ENCODE results near the gene CDO1.

CDO1 gene

GRCh38 chr5:115820846-115821245 is 4.4 kb upstream of the CDO1 start:
- TF ChIP-seq YY1 (IDR thresholded peaks at IDR 0.05; ENCODE audit: low read depth) (no peak), TEAD4 (IDR thresholded peaks at IDR 0.05) (no peak), REST (IDR thresholded peaks at IDR 0.05; ENCODE audit: low read depth) (no peak), ZBTB7A (IDR thresholded peaks at IDR 0.05; ENCODE audit: low read depth) (no peak), EP300 (IDR thresholded peaks at IDR 0.05; ENCODE audit: borderline replicate concordance) (no peak), TCF12 (IDR thresholded peaks at IDR 0.05; ENCODE audit: low read depth) (no peak), TAF1 (IDR thresholded peaks at IDR 0.05; ENCODE audit: low read depth) (no peak), USF1 (IDR thresholded peaks at IDR 0.05) (no peak), NFIC (IDR thresholded peaks at IDR 0.05) (no peak), FOXM1 (IDR thresholded peaks at IDR 0.05; ENCODE audit: borderline replicate concordance, low read depth) (no peak), EGR1 (IDR thresholded peaks at IDR 0.05) (no peak), MAX (IDR thresholded peaks at IDR 0.05) (no peak), CEBPB (IDR thresholded peaks at IDR 0.05) (no peak), RAD21 (IDR thresholded peaks at IDR 0.05; ENCODE audit: low read depth) (no peak), CREB1 (IDR thresholded peaks at IDR 0.05; ENCODE audit: low read depth) (no peak)

DNA sequence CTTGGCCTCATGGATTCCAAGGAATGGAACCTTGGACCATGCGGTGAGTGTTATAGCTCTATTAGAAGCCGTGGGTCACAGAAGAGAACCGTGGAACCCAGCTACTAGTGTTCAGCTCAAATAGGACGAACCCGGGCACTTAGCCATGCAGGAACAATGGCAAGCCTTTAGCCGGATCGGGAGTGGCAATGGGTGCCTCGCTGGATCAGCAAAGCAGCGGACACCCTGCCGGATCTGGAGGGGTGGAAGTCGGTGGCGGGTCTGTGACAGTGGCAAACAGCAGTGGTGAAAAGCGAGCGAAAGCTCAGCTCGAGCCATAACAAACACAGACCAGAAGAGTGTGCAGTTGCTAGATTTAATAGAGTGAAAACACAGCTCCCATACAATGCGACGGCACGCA is 2.4 kb upstream of the CDO1 start:
- TF ChIP-seq CREB1 (IDR thresholded peaks at IDR 0.05; ENCODE audit: low read depth) (no peak), USF1 (IDR thresholded peaks at IDR 0.05) (no peak), FOXM1 (IDR thresholded peaks at IDR 0.05; ENCODE audit: borderline replicate concordance, low read depth) (no peak), CEBPB (IDR thresholded peaks at IDR 0.05) (no peak), ZBTB7A (IDR thresholded peaks at IDR 0.05; ENCODE audit: low read depth) (no peak), TCF12 (IDR thresholded peaks at IDR 0.05; ENCODE audit: low read depth) (no peak), TAF1 (IDR thresholded peaks at IDR 0.05; ENCODE audit: low read depth) (no peak), MAX (IDR thresholded peaks at IDR 0.05) (no peak), YY1 (IDR thresholded peaks at IDR 0.05; ENCODE audit: low read depth) (no peak)

DNA sequence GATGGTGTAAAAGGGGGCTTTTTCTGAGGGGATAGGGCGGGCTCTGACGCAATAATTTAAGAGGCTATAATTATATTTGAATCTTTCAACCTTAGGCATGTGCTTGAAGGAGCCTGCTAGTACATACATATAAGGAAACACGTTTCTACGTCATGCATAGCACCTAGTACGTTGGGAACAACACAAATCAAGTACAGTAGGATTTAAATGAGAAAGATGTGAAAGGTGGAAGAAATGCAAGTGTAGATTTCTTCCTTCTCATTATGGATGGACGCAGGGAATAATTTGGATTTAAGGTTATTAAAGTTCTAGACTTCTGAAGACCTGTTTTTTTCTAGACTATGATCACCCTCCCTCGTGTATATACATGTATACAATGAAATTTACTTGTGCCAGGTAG is 927 bp upstream of the CDO1 start:
- TF ChIP-seq MAX (IDR thresholded peaks at IDR 0.05) (no peak), FOXM1 (IDR thresholded peaks at IDR 0.05; ENCODE audit: borderline replicate concordance, low read depth) (no peak), ZBTB7A (IDR thresholded peaks at IDR 0.05; ENCODE audit: low read depth) (no peak), USF1 (IDR thresholded peaks at IDR 0.05) (no peak), EGR1 (IDR thresholded peaks at IDR 0.05) (no peak), TAF1 (IDR thresholded peaks at IDR 0.05; ENCODE audit: low read depth) (no peak), NFIC (IDR thresholded peaks at IDR 0.05) (no peak), TCF12 (IDR thresholded peaks at IDR 0.05; ENCODE audit: low read depth) (no peak), TEAD4 (IDR thresholded peaks at IDR 0.05) (no peak), EP300 (IDR thresholded peaks at IDR 0.05; ENCODE audit: borderline replicate concordance) (no peak), REST (IDR thresholded peaks at IDR 0.05; ENCODE audit: low read depth) (no peak), CEBPB (IDR thresholded peaks at IDR 0.05) (no peak), RAD21 (IDR thresholded peaks at IDR 0.05; ENCODE audit: low read depth) (no peak), CREB1 (IDR thresholded peaks at IDR 0.05; ENCODE audit: low read depth) (no peak), YY1 (IDR thresholded peaks at IDR 0.05; ENCODE audit: low read depth) (no peak)

DNA sequence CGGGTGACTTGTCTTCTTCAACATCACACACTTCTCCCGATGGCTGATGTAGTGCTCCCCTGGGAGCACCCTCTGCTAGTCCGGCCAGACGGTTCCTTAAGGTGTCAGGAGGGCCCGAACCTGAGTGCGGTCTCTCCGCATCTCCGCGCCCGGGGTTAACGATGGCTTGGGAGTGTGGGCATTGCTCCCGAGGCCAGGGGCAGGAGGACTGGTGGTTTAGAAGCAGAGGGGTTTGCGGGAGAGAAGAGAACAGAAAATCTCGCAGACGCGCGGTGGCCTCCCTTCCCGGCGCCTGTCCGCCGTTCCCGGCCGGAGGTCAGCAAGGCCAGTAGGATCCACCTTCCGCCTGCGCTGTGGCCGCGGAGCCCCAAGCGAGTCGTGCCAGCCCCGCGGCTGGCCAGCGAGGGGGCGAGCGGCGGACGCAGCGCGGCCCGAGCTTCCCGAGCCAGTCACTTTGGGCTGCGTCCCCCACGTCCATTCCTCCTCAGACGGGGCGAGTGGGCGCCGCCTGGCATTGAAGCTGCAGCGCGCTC is 700 bp downstream of the CDO1 start:
- TF ChIP-seq NFIC (IDR thresholded peaks at IDR 0.05) (no peak), CEBPB (IDR thresholded peaks at IDR 0.05) (no peak), EP300 (IDR thresholded peaks at IDR 0.05; ENCODE audit: borderline replicate concordance) (no peak), TCF12 (IDR thresholded peaks at IDR 0.05; ENCODE audit: low read depth) (no peak)

DNA sequence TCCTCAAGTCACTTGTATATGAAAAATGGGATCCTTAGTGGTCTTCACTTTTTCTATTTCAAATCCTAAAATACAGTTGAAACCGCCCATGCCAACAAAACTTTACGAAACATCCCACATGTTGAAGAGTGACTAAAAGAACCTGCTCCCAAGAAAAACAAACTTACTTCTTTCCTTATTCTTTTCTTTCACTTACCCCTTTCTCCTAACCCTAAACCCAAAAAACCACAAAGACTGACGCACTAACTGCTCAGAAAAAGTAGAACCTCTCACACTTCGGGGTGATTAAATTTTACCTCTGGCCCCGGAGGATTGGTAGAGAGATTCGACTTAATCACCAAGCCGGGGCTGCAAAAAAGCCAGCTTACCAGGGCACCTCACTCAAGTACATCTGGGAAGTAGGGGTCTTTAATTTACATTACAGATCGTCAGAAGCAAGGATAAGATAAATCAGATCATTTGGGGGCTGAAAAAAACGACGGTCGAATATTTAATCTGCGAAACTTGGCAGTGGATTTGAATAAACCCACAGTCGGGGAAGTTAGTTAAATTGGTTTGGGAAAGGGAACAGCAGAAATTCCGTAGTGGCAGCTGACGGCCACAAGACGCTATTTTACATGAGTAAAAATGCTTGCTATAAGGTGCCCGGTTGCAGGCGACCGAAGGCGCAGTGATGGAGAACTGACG is 1.3 kb downstream of the CDO1 start:
- no peak for TF ChIP-seq YY1 (IDR thresholded peaks at IDR 0.05; ENCODE audit: low read depth)
- no peak for TF ChIP-seq RAD21 (IDR thresholded peaks at IDR 0.05; ENCODE audit: low read depth)
- no peak for TF ChIP-seq NFIC (IDR thresholded peaks at IDR 0.05)
- TF ChIP-seq FOXM1 (IDR thresholded peaks at IDR 0.05; ENCODE audit: borderline replicate concordance, low read depth): no peak
- TF ChIP-seq TCF12 (IDR thresholded peaks at IDR 0.05; ENCODE audit: low read depth): no peak
- TF ChIP-seq EP300 (IDR thresholded peaks at IDR 0.05; ENCODE audit: borderline replicate concordance): no peak
- no peak for TF ChIP-seq EGR1 (IDR thresholded peaks at IDR 0.05)
- no peak for TF ChIP-seq CEBPB (IDR thresholded peaks at IDR 0.05)
- no peak for TF ChIP-seq ZBTB7A (IDR thresholded peaks at IDR 0.05; ENCODE audit: low read depth)
- TF ChIP-seq USF1 (IDR thresholded peaks at IDR 0.05): no peak
- no peak for TF ChIP-seq REST (IDR thresholded peaks at IDR 0.05; ENCODE audit: low read depth)
- TF ChIP-seq MAX (IDR thresholded peaks at IDR 0.05): no peak
- TF ChIP-seq TAF1 (IDR thresholded peaks at IDR 0.05; ENCODE audit: low read depth): no peak
- TF ChIP-seq CREB1 (IDR thresholded peaks at IDR 0.05; ENCODE audit: low read depth): no peak
- TF ChIP-seq TEAD4 (IDR thresholded peaks at IDR 0.05): no peak

All from Ishikawa (cell line).